Measurements from ENCODE around the gene AP3D1. TPM values are rescaled to one million over a fixed set of nuclear protein-coding genes. Genes with fewer than 3 reads are reported as not detected.

Gene AP3D1
- total RNA-seq, 1 donor: 121 TPM

GRCh38 chr19:2171349-2172145 lies 20.2 kb upstream of the AP3D1 start:
- peaks cover 65% of the 10 kb centered on the region for H4K20me1 ChIP-seq (ENCODE audit: insufficient read depth, low read length)
- H3K9me3 ChIP-seq (ENCODE audit: low read depth, low read length): no peaks in the 10 kb centered on the region
- H3K79me2 ChIP-seq (ENCODE audit: insufficient read depth, low read length): peaks cover 82% of the 10 kb centered on the region
- no peaks in the 10 kb centered on the region for H3K27me3 ChIP-seq (ENCODE audit: insufficient read depth, low read length)
- H3K36me3 ChIP-seq (ENCODE audit: insufficient read depth, low read length): peaks cover 12% of the 10 kb centered on the region
- H3K27ac ChIP-seq (ENCODE audit: low read depth, low read length): peak overlapping the region; percentile 45
- H3K4me2 ChIP-seq (ENCODE audit: insufficient read depth, low read length): peak overlapping the region; percentile 43
- no peak for TF ChIP-seq CTCF (IDR thresholded peaks at IDR 0.05; ENCODE audit: extremely low read depth, low read depth, low read length)
- DNase-seq (ENCODE audit: insufficient read length, low spot score, missing footprints): peak; percentile 71
- no peak overlapping the region for H3K4me3 ChIP-seq (ENCODE audit: insufficient read depth, low read length)
- no peak overlapping the region for H2AFZ ChIP-seq (ENCODE audit: low read length)
- H3K4me1 ChIP-seq (ENCODE audit: insufficient read depth, low read length): peaks cover 49% of the 10 kb centered on the region

GRCh38 chr19:2170987-2171348 lies 19.6 kb upstream of the AP3D1 start:
- H3K9me3 ChIP-seq (ENCODE audit: low read depth, low read length): no peaks in the 10 kb centered on the region
- peaks cover 8% of the 10 kb centered on the region for H3K36me3 ChIP-seq (ENCODE audit: insufficient read depth, low read length)
- H3K4me3 ChIP-seq (ENCODE audit: insufficient read depth, low read length): no peak overlapping the region
- peak overlapping the region; percentile 45 for H3K27ac ChIP-seq (ENCODE audit: low read depth, low read length)
- no peak overlapping the region for H2AFZ ChIP-seq (ENCODE audit: low read length)
- H3K79me2 ChIP-seq (ENCODE audit: insufficient read depth, low read length): peaks cover 82% of the 10 kb centered on the region
- TF ChIP-seq CTCF (IDR thresholded peaks at IDR 0.05; ENCODE audit: extremely low read depth, low read depth, low read length): no peak
- no peak overlapping the region for H3K4me2 ChIP-seq (ENCODE audit: insufficient read depth, low read length)
- H4K20me1 ChIP-seq (ENCODE audit: insufficient read depth, low read length): peaks cover 60% of the 10 kb centered on the region
- DNase-seq (ENCODE audit: insufficient read length, low spot score, missing footprints): no peak
- peaks cover 55% of the 10 kb centered on the region for H3K4me1 ChIP-seq (ENCODE audit: insufficient read depth, low read length)
- no peaks in the 10 kb centered on the region for H3K27me3 ChIP-seq (ENCODE audit: insufficient read depth, low read length)

GRCh38 chr19:2170219-2170618 lies 18.9 kb upstream of the AP3D1 start:
- no peak overlapping the region for H2AFZ ChIP-seq (ENCODE audit: low read length)
- peaks cover 56% of the 10 kb centered on the region for H4K20me1 ChIP-seq (ENCODE audit: insufficient read depth, low read length)
- H3K4me3 ChIP-seq (ENCODE audit: insufficient read depth, low read length): no peak overlapping the region
- no peak for TF ChIP-seq CTCF (IDR thresholded peaks at IDR 0.05; ENCODE audit: extremely low read depth, low read depth, low read length)
- no peaks in the 10 kb centered on the region for H3K27me3 ChIP-seq (ENCODE audit: insufficient read depth, low read length)
- H3K9me3 ChIP-seq (ENCODE audit: low read depth, low read length): no peaks in the 10 kb centered on the region
- peaks cover 6% of the 10 kb centered on the region for H3K36me3 ChIP-seq (ENCODE audit: insufficient read depth, low read length)
- peak; percentile 38 for DNase-seq (ENCODE audit: insufficient read length, low spot score, missing footprints)
- H3K4me2 ChIP-seq (ENCODE audit: insufficient read depth, low read length): no peak overlapping the region
- H3K27ac ChIP-seq (ENCODE audit: low read depth, low read length): peak overlapping the region; percentile 54
- peaks cover 57% of the 10 kb centered on the region for H3K4me1 ChIP-seq (ENCODE audit: insufficient read depth, low read length)
- H3K79me2 ChIP-seq (ENCODE audit: insufficient read depth, low read length): peaks cover 82% of the 10 kb centered on the region

- Histone ChIP-seq H3K79me2 (ENCODE audit: insufficient read depth, low read length) (peaks cover 77% of the 10 kb centered on the region), H3K9me3 (ENCODE audit: low read depth, low read length) (no peaks in the 10 kb centered on the region), H3K27ac (ENCODE audit: low read depth, low read length) (peak overlapping the region; percentile 96), H3K27me3 (ENCODE audit: insufficient read depth, low read length) (no peaks in the 10 kb centered on the region), H4K20me1 (ENCODE audit: insufficient read depth, low read length) (peaks cover 54% of the 10 kb centered on the region), H3K4me1 (ENCODE audit: insufficient read depth, low read length) (peaks cover 57% of the 10 kb centered on the region), H3K36me3 (ENCODE audit: insufficient read depth, low read length) (peaks cover 5% of the 10 kb centered on the region), H2AFZ (ENCODE audit: low read length) (no peak overlapping the region), H3K4me2 (ENCODE audit: insufficient read depth, low read length) (peak overlapping the region; percentile 75), H3K4me3 (ENCODE audit: insufficient read depth, low read length) (peak overlapping the region; percentile 33)
- DNase-seq (ENCODE audit: insufficient read length, low spot score, missing footprints): peak; percentile 99
- no peak for TF ChIP-seq CTCF (IDR thresholded peaks at IDR 0.05; ENCODE audit: extremely low read depth, low read depth, low read length)
These were observed 17.5 kb upstream of the AP3D1 start for GRCh38 chr19:2168619-2169424.
